H1 (cell line): ENCODE measurements around the gene PABPC1L.

Source experiments
- CEBPB ChIP-seq: IDR thresholded peaks from 2 replicates; pipeline ENCODE4 v1.6.1; 2012; ENCODE audit warnings: low read depth, low read length
- CTCF ChIP-seq, 3 experiments: IDR thresholded peaks; 1 replicate in 2 of 3; 2 replicates in 1 of 3; pipeline versions ENCODE4 v1.5.1 to v1.6.1; 2011; ENCODE audit warnings: low read length in 3 of 3, mild to moderate bottlenecking in 3 of 3, inconsistent platforms in 2 of 3, low read depth in 1 of 3, moderate library complexity in 1 of 3; ENCODE audit not compliant: insufficient read depth in 1 of 3; ENCODE audit errors: control extremely low read depth in 1 of 3
- EP300 ChIP-seq, 2 experiments: IDR thresholded peaks; 1 replicate in 1 of 2; 2 replicates in 1 of 2; pipeline ENCODE4 v1.6.1; 2011 to 2012; ENCODE audit warnings: low read depth in 2 of 2, low read length in 2 of 2, mild to moderate bottlenecking in 2 of 2, borderline replicate concordance in 1 of 2, inconsistent platforms in 1 of 2, moderate library complexity in 1 of 2
- POLR2A ChIP-seq, 2 experiments: IDR thresholded peaks; 1 replicate in 1 of 2; 2 replicates in 1 of 2; pipeline ENCODE4 v1.6.1; 2011; ENCODE audit warnings: low read depth in 2 of 2, low read length in 2 of 2, mild to moderate bottlenecking in 2 of 2; ENCODE audit errors: control extremely low read depth in 1 of 2
- USF2 ChIP-seq: IDR thresholded peaks from 2 replicates; pipeline ENCODE4 v1.6.1; 2011; ENCODE audit warnings: low read length, improper control_type of control experiment
- YY1 ChIP-seq: IDR thresholded peaks from 2 replicates; pipeline ENCODE4 v1.6.1; 2011; ENCODE audit warnings: low read depth, mild to moderate bottlenecking, low read length

- TF ChIP-seq POLR2A (IDR thresholded peaks at IDR 0.05; ENCODE audit: control extremely low read depth in 1 of 2, low read depth in 2 of 2, low read length in 2 of 2): no peak
- TF ChIP-seq EP300 (IDR thresholded peaks at IDR 0.05; ENCODE audit: borderline replicate concordance in 1 of 2, low read depth in 2 of 2, low read length in 2 of 2): no peak
- no peak for TF ChIP-seq CTCF (IDR thresholded peaks at IDR 0.05; ENCODE audit: control extremely low read depth in 1 of 3, insufficient read depth in 1 of 3, low read depth in 1 of 3, low read length in 3 of 3)
- TF ChIP-seq YY1: no peak
- TF ChIP-seq CEBPB: no peak
- TF ChIP-seq USF2: no peak
These were observed 18.7 kb downstream of the PABPC1L start for GRCh38 chr20:44928595-44928994.
